ENCODE measurements around the gene SMC3.

The SMC3 gene

DNA sequence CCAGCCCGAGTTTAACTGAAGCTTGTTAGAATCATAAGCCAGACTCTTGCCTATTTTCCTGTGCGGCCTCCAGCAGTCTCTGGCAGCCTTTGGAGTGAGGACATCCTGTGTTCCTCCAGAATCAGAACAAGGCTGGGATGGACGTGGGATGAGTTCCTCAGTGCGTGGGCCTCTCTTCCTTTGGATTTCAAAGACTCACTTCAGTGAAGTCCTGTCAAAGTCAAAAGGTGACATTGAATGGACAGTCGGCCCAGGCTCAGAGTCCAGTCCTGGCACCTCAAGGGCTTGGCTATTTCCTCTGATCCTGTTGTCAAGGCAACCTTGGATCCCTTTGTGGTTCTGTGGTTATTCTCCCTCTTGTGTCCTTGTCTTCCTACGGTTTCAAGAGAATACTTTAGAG lies 21.4 kb upstream of the SMC3 start:
- TF ChIP-seq ZBTB7A (IDR thresholded peaks at IDR 0.05; ENCODE audit: low read depth) = no peak
- no peak for TF ChIP-seq FOXM1 (IDR thresholded peaks at IDR 0.05; ENCODE audit: borderline replicate concordance, low read depth)
- no peak for TF ChIP-seq YY1 (IDR thresholded peaks at IDR 0.05; ENCODE audit: low read depth)
- TF ChIP-seq TEAD4 (IDR thresholded peaks at IDR 0.05) = no peak
- TF ChIP-seq TCF12 (IDR thresholded peaks at IDR 0.05; ENCODE audit: low read depth) = no peak
- TF ChIP-seq EP300 (IDR thresholded peaks at IDR 0.05; ENCODE audit: borderline replicate concordance) = no peak
- TF ChIP-seq CREB1 (IDR thresholded peaks at IDR 0.05; ENCODE audit: low read depth) = no peak
- TF ChIP-seq RAD21 (IDR thresholded peaks at IDR 0.05; ENCODE audit: low read depth) = no peak
- TF ChIP-seq, protein P1, sequence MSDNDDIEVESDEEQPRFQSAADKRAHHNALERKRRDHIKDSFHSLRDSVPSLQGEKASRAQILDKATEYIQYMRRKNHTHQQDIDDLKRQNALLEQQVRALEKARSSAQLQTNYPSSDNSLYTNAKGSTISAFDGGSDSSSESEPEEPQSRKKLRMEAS (IDR thresholded peaks at IDR 0.05) = no peak
- TF ChIP-seq, protein P2, sequence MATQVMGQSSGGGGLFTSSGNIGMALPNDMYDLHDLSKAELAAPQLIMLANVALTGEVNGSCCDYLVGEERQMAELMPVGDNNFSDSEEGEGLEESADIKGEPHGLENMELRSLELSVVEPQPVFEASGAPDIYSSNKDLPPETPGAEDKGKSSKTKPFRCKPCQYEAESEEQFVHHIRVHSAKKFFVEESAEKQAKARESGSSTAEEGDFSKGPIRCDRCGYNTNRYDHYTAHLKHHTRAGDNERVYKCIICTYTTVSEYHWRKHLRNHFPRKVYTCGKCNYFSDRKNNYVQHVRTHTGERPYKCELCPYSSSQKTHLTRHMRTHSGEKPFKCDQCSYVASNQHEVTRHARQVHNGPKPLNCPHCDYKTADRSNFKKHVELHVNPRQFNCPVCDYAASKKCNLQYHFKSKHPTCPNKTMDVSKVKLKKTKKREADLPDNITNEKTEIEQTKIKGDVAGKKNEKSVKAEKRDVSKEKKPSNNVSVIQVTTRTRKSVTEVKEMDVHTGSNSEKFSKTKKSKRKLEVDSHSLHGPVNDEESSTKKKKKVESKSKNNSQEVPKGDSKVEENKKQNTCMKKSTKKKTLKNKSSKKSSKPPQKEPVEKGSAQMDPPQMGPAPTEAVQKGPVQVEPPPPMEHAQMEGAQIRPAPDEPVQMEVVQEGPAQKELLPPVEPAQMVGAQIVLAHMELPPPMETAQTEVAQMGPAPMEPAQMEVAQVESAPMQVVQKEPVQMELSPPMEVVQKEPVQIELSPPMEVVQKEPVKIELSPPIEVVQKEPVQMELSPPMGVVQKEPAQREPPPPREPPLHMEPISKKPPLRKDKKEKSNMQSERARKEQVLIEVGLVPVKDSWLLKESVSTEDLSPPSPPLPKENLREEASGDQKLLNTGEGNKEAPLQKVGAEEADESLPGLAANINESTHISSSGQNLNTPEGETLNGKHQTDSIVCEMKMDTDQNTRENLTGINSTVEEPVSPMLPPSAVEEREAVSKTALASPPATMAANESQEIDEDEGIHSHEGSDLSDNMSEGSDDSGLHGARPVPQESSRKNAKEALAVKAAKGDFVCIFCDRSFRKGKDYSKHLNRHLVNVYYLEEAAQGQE (IDR thresholded peaks at IDR 0.05; ENCODE audit: low read depth) = no peak
- no peak for TF ChIP-seq TAF1 (IDR thresholded peaks at IDR 0.05; ENCODE audit: low read depth)
- TF ChIP-seq CEBPB (IDR thresholded peaks at IDR 0.05) = no peak
- TF ChIP-seq EGR1 (IDR thresholded peaks at IDR 0.05) = no peak
- TF ChIP-seq NFIC (IDR thresholded peaks at IDR 0.05) = no peak
- TF ChIP-seq, protein P3, sequence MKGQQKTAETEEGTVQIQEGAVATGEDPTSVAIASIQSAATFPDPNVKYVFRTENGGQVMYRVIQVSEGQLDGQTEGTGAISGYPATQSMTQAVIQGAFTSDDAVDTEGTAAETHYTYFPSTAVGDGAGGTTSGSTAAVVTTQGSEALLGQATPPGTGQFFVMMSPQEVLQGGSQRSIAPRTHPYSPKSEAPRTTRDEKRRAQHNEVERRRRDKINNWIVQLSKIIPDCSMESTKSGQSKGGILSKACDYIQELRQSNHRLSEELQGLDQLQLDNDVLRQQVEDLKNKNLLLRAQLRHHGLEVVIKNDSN (IDR thresholded peaks at IDR 0.05) = no peak

DNA sequence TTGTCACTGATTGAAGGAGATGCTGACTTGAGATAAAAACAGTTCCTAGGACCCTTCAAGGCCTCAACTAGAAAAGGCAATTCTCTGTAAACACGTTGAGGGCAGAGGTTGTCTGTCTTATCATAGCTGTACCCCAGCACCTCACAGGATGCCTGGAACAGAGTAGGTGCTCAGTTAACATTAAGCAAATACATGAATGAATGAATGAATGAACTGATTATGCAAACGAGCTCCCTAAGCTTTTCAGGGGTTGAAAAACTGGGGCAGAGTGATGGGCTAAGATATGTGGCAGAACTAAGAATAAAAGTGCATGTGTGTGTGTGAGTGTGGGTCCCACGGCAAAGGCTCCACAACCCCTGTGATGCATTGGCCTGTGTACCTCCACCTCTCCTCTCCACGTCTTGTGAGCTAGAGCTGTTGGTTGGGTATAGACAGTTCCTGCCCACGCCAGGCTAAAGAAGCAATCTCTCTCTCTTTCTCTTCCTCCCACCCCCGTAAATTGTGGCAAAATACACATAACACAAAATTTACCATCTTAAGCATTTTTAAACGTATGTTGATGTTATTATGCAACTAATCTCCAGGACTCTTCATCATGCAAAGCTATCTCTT lies 20.9 kb upstream of the SMC3 start:
- no peak for TF ChIP-seq TEAD4 (IDR thresholded peaks at IDR 0.05)

DNA sequence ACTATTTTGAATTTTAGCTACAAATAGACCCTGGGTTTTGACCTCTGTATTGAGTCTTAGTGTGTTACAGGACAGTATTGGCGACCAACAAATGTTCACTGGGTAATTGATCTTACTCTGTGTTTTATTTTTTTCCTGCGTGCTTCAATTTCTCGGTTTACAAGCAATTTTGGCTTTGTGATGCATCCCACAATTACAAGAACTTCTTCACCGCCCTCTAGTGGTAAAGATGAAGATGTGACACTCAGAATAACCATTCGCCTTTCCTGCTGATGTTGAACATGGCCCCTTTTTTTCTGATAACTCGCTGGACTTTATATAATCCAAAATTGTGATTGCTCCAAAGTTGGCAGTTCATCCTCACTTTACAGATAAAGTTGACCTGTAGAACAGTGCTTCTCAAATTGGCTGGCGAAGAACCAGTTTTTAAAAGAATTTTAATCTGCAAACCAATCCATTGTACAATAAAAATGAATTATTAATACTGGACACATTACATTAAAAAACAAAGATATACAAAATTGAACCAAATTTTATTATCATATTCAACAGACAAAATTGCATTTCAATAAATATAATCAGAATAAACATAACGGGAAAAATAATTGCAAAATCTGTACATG lies 20.2 kb upstream of the SMC3 start:
- TF ChIP-seq TEAD4 (IDR thresholded peaks at IDR 0.05) (no peak), CREB1 (IDR thresholded peaks at IDR 0.05; ENCODE audit: low read depth) (no peak), EGR1 (IDR thresholded peaks at IDR 0.05) (no peak), TAF1 (IDR thresholded peaks at IDR 0.05; ENCODE audit: low read depth) (no peak), RAD21 (IDR thresholded peaks at IDR 0.05; ENCODE audit: low read depth) (peak; percentile 97), EP300 (IDR thresholded peaks at IDR 0.05; ENCODE audit: borderline replicate concordance) (no peak)
- TF ChIP-seq, protein P3 (IDR thresholded peaks at IDR 0.05) = no peak

DNA sequence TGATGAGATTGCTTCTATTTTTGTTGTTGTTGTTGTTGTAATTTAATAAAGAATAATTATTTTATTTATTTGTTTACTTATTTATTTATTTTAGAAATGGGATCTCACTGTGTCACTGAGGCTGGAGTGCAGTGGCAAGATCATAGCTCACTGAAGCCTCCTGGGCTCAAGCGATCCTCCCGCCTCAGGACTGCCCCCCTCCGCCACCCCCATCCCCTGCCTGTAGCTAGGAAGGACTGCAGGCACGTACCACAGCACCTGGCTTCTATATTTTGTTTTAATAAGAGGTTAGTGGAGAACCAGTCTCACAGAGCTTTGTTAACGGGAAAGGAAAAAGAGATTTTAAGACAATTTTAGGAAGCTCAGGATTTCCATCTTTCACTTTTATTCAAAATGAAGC lies 19.5 kb upstream of the SMC3 start:
- TF ChIP-seq, protein P3 (IDR thresholded peaks at IDR 0.05) = no peak
- TF ChIP-seq ZBTB7A (IDR thresholded peaks at IDR 0.05; ENCODE audit: low read depth) = no peak

DNA sequence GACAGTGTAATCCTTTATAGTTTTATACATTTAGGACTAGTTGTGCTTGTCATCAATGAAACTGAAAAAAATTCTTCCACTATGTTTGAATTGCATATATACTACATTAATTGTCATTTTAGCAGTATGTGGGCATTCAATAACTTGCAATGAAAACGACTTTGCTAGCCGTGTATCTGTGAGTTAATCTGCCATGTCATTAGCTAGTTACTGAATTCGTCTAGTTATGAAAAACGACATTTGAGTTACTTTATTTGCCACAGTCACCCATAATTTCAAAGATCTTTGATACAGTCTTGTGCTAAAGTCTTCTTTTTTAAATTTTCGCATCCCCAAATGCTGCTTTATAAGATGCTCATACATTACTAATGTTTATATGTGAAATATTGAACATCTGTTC lies 18.3 kb upstream of the SMC3 start:
- no peak for TF ChIP-seq FOXM1 (IDR thresholded peaks at IDR 0.05; ENCODE audit: borderline replicate concordance, low read depth)
- TF ChIP-seq, protein P2 (IDR thresholded peaks at IDR 0.05; ENCODE audit: low read depth) = no peak
- TF ChIP-seq CEBPB (IDR thresholded peaks at IDR 0.05) = no peak
- no peak for TF ChIP-seq RAD21 (IDR thresholded peaks at IDR 0.05; ENCODE audit: low read depth)
- TF ChIP-seq YY1 (IDR thresholded peaks at IDR 0.05; ENCODE audit: low read depth) = no peak
- TF ChIP-seq, protein P1 (IDR thresholded peaks at IDR 0.05) = no peak
- no peak for TF ChIP-seq TEAD4 (IDR thresholded peaks at IDR 0.05)
- no peak for TF ChIP-seq EGR1 (IDR thresholded peaks at IDR 0.05)
- no peak for TF ChIP-seq EP300 (IDR thresholded peaks at IDR 0.05; ENCODE audit: borderline replicate concordance)

DNA sequence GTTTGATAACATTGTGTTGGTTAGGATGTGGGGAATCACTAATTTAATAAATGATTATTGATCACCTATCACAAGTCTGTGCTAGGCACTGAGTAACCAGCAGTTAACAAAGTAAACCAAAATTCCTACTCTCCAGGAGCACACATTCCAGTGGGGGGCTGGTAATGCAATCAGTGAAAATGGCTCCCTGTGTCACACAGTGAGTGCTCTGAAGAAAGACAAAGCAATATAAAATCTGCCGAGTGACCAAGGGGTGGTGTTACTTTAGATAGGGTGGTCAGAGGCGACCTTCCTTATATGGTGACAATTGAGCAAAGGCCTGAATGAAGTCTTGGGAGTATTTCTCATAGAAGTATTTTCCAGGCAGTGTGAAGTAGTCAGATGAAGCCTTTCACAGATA lies 13.6 kb upstream of the SMC3 start:
- no peak for TF ChIP-seq EP300 (IDR thresholded peaks at IDR 0.05; ENCODE audit: borderline replicate concordance)
- TF ChIP-seq RAD21 (IDR thresholded peaks at IDR 0.05; ENCODE audit: low read depth) = no peak
- TF ChIP-seq TEAD4 (IDR thresholded peaks at IDR 0.05) = peak; percentile 74
- TF ChIP-seq YY1 (IDR thresholded peaks at IDR 0.05; ENCODE audit: low read depth) = 0 out of 2 replicates have a peak, but pooled peaks have one; percentile 50
- TF ChIP-seq CREB1 (IDR thresholded peaks at IDR 0.05; ENCODE audit: low read depth) = no peak

Data from Ishikawa (cell line).